ENCODE results near the gene TMEM242. TPM values are rescaled to one million over a fixed set of nuclear protein-coding genes. Genes with fewer than 3 reads are reported as not detected.
A peak's percentile ranks its signal among the peaks of the same experiment; 100 is the strongest.

TMEM242 gene
- polyA plus RNA-seq, 1 of the 3 experiments (the other 2 are of a cell fraction) = 7.4 TPM

GRCh38 chr6:157273756-157274470 is 49.4 kb downstream of the TMEM242 start:
- Histone ChIP-seq H3K79me2 (ENCODE audit: insufficient read depth) (no peaks in the 10 kb centered on the region), H3F3A (replicated peaks; ENCODE audit: insufficient read depth) (no peaks in the 10 kb centered on the region), H3K4me3 (ENCODE audit: low read depth in 2 of 2, low read length in 1 of 2) (peak overlapping the region; percentile 54 to 71), H2AFZ (ENCODE audit: low read depth) (peak overlapping the region; percentile 84), H3K4me2 (peak overlapping the region; percentile 77; the same call in 1 of the 2 replicates), H3K27ac (ENCODE audit: low read depth in 2 of 2, low read length in 1 of 2) (no peak overlapping the region), H3K9me2 (no peaks in the 10 kb centered on the region), H4K20me1 (ENCODE audit: insufficient read depth) (no peaks in the 10 kb centered on the region), H3K4me1 (ENCODE audit: control insufficient read depth in 1 of 2, insufficient read depth in 2 of 2, low read depth in 1 of 2, low read length in 1 of 2) (peaks cover 0 to 9% of the 10 kb centered on the region in 2 experiments; a peak in 1 of 4 replicates), H3K9me3 (no peaks in the 10 kb centered on the region), H3K27me3 (ENCODE audit: insufficient read depth) (no peaks in the 10 kb centered on the region), H3K9ac (peak overlapping the region; percentile 65; the same call in 1 of the 2 replicates), H3K36me3 (replicated peaks in 1 of 2; ENCODE audit: control insufficient read depth in 1 of 2, insufficient read depth in 2 of 2, low read length in 1 of 2) (no peaks in the 10 kb centered on the region)
- CTCF ChIA-PET = interaction anchor here (0.5 to 3.7 kb wide), 33 partner anchors 9 to 1871 kb away, joined by 3 to 43 read pairs (median 5); no protein-coding TSS in a partner anchor
- WGBS (ENCODE audit: low lambda C conversion rate) = 48% methylated on average over 9 of the region's 30 CpGs
- DNase-seq = peak; percentile 70
- TF ChIP-seq RAD21 (IDR thresholded peaks at IDR 0.05; ENCODE audit: low read length) (no peak), ZBTB33 (IDR thresholded peaks at IDR 0.05; ENCODE audit: borderline replicate concordance, low read depth) (no peak), TCF12 (IDR thresholded peaks at IDR 0.05) (no peak), YY1 (IDR thresholded peaks at IDR 0.05; ENCODE audit: low read depth) (no peak), IRF3 (IDR thresholded peaks at IDR 0.05; ENCODE audit: low read depth, low read length) (no peak), USF2 (IDR thresholded peaks at IDR 0.05; ENCODE audit: borderline replicate concordance, low read depth, low read length) (no peak), GATA2 (CRISPR knock-in tag; IDR thresholded peaks at IDR 0.05) (no peak), CHD2 (IDR thresholded peaks at IDR 0.05; ENCODE audit: low read length, partially characterized antibody) (no peak), MEF2A (IDR thresholded peaks at IDR 0.05; ENCODE audit: borderline replicate concordance, low read depth) (no peak), EZH2phosphoT487 (IDR thresholded peaks at IDR 0.05; ENCODE audit: borderline replicate concordance, low read depth) (no peak)
- TF ChIP-seq, protein P1, sequence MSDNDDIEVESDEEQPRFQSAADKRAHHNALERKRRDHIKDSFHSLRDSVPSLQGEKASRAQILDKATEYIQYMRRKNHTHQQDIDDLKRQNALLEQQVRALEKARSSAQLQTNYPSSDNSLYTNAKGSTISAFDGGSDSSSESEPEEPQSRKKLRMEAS (IDR thresholded peaks at IDR 0.05; ENCODE audit: low read depth) = no peak
- TF ChIP-seq, protein P2, sequence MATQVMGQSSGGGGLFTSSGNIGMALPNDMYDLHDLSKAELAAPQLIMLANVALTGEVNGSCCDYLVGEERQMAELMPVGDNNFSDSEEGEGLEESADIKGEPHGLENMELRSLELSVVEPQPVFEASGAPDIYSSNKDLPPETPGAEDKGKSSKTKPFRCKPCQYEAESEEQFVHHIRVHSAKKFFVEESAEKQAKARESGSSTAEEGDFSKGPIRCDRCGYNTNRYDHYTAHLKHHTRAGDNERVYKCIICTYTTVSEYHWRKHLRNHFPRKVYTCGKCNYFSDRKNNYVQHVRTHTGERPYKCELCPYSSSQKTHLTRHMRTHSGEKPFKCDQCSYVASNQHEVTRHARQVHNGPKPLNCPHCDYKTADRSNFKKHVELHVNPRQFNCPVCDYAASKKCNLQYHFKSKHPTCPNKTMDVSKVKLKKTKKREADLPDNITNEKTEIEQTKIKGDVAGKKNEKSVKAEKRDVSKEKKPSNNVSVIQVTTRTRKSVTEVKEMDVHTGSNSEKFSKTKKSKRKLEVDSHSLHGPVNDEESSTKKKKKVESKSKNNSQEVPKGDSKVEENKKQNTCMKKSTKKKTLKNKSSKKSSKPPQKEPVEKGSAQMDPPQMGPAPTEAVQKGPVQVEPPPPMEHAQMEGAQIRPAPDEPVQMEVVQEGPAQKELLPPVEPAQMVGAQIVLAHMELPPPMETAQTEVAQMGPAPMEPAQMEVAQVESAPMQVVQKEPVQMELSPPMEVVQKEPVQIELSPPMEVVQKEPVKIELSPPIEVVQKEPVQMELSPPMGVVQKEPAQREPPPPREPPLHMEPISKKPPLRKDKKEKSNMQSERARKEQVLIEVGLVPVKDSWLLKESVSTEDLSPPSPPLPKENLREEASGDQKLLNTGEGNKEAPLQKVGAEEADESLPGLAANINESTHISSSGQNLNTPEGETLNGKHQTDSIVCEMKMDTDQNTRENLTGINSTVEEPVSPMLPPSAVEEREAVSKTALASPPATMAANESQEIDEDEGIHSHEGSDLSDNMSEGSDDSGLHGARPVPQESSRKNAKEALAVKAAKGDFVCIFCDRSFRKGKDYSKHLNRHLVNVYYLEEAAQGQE (IDR thresholded peaks at IDR 0.05; ENCODE audit: low read depth, low read length) = no peak
- POLR2A ChIA-PET = interaction anchor here (0.6 kb wide), 1 partner anchor 694 kb away, joined by 3 read pairs; no protein-coding TSS in a partner anchor
